ENCODE measurements around the gene LTA.

The LTA gene

GRCh38 chr6:31541658-31542521 is 30.2 kb upstream of the LTA start, which contains the start of gene DDX39B:
Gene DDX39B, minus strand, starts transcription at chr6:31542003. Its CDS starts 1,471 bp downstream, at chr6:31540532.
- peak; percentile 96 for DNase-seq (ENCODE audit: low read depth)

GRCh38 chr6:31543639-31544038 is 28.4 kb upstream of the LTA start:
- DNase-seq (ENCODE audit: low read depth), result no peak

- no peak for DNase-seq (ENCODE audit: low read depth)
These were observed 27.4 kb upstream of the LTA start for GRCh38 chr6:31544676-31545075.

GRCh38 chr6:31545291-31545690 is 26.8 kb upstream of the LTA start:
- DNase-seq (ENCODE audit: low read depth), result no peak

GRCh38 chr6:31546339-31546957 is 25.6 kb upstream of the LTA start, which contains the start of gene ATP6V1G2:
Gene ATP6V1G2, minus strand, starts transcription at chr6:31546608. Its CDS starts 49 bp downstream, at chr6:31546559.
- DNase-seq (ENCODE audit: low read depth), result peak; percentile 86

GRCh38 chr6:31546958-31547726 is 24.9 kb upstream of the LTA start, which contains the start of gene NFKBIL1:
Gene NFKBIL1, plus strand, starts transcription at chr6:31547608. Its CDS starts 87 bp downstream, at chr6:31547695.
- peak; percentile 94 for DNase-seq (ENCODE audit: low read depth)

- DNase-seq (ENCODE audit: low read depth), result no peak
These were observed 24.2 kb upstream of the LTA start for GRCh38 chr6:31547727-31548543.

GRCh38 chr6:31548544-31548873 is 23.6 kb upstream of the LTA start:
- no peak for DNase-seq (ENCODE audit: low read depth)

GRCh38 chr6:31551371-31551770 is 20.7 kb upstream of the LTA start:
- peak; percentile 56 for DNase-seq (ENCODE audit: low read depth)

GRCh38 chr6:31556307-31556706 is 15.8 kb upstream of the LTA start:
- DNase-seq (ENCODE audit: low read depth), result no peak

- DNase-seq (ENCODE audit: low read depth), result no peak
These were observed 14.4 kb upstream of the LTA start for GRCh38 chr6:31557443-31558317.

- no peak for DNase-seq (ENCODE audit: low read depth)
These were observed 13.8 kb upstream of the LTA start for GRCh38 chr6:31558318-31558625.

- DNase-seq (ENCODE audit: low read depth), result peak; percentile 93
These were observed 13.2 kb upstream of the LTA start for GRCh38 chr6:31558631-31559500.

- no peak for DNase-seq (ENCODE audit: low read depth)
These were observed 12.5 kb upstream of the LTA start for GRCh38 chr6:31559606-31559957.

GRCh38 chr6:31559958-31560696 is 12.0 kb upstream of the LTA start:
- DNase-seq (ENCODE audit: low read depth), result peak; percentile 95

GRCh38 chr6:31560697-31561058 is 11.4 kb upstream of the LTA start:
- DNase-seq (ENCODE audit: low read depth), result no peak

GRCh38 chr6:31567531-31568370 is 4.3 kb upstream of the LTA start:
- DNase-seq (ENCODE audit: low read depth), result no peak

GRCh38 chr6:31568537-31568961 is 3.5 kb upstream of the LTA start:
- no peak for DNase-seq (ENCODE audit: low read depth)

Measured in CMK (cell line).